H1 (cell line): ENCODE results near the gene NRXN3. TPM values are rescaled to one million over a fixed set of nuclear protein-coding genes. Genes with fewer than 3 reads are reported as not detected.

Source experiments
- CHD1 ChIP-seq: IDR thresholded peaks from 2 replicates; pipeline ENCODE4 v1.6.1; 2012; ENCODE audit warnings: low read depth, low read length, improper control_type of control experiment
- CHD2 ChIP-seq: IDR thresholded peaks from 2 replicates; pipeline ENCODE4 v1.6.1; 2012; ENCODE audit warnings: low read length, improper control_type of control experiment
- CHD7 ChIP-seq: fragments of 300-600 bp; sonication (generic); IDR thresholded peaks from 2 replicates; pipeline ENCODE4 v1.7.1; 2012; ENCODE audit warnings: low read length, moderate library complexity, mild to moderate bottlenecking, inconsistent platforms; ENCODE audit not compliant: insufficient replicate concordance
- CTBP2 ChIP-seq: IDR thresholded peaks from 2 replicates; pipeline ENCODE4 v1.7.0; 2011; ENCODE audit warnings: borderline replicate concordance, mild to moderate bottlenecking, moderate library complexity, mixed read lengths, low read length; ENCODE audit not compliant: insufficient read depth, insufficient read length
- EP300 ChIP-seq, 2 experiments: IDR thresholded peaks; 1 replicate in 1 of 2; 2 replicates in 1 of 2; pipeline ENCODE4 v1.6.1; 2011 to 2012; ENCODE audit warnings: low read depth in 2 of 2, low read length in 2 of 2, mild to moderate bottlenecking in 2 of 2, borderline replicate concordance in 1 of 2, inconsistent platforms in 1 of 2, moderate library complexity in 1 of 2
- GTF2F1 ChIP-seq: IDR thresholded peaks from 2 replicates; pipeline ENCODE4 v1.6.1; 2012; ENCODE audit warnings: low read depth, low read length, improper control_type of control experiment, borderline replicate concordance
- MAX ChIP-seq: IDR thresholded peaks from 2 replicates; pipeline ENCODE4 v1.6.1; 2012; ENCODE audit warnings: inconsistent platforms
- NANOG ChIP-seq: IDR thresholded peaks from 2 replicates; pipeline ENCODE4 v1.6.1; 2011; ENCODE audit warnings: low read length, low read depth, mild to moderate bottlenecking, inconsistent platforms; ENCODE audit not compliant: insufficient read depth, poor library complexity, severe bottlenecking
- RAD21 ChIP-seq, 2 experiments: IDR thresholded peaks in 1 of 2; conservative IDR thresholded peaks in 1 of 2; 2 replicates each; pipeline ENCODE4 v1.6.1; 2011; ENCODE audit warnings: low read depth in 2 of 2, low read length in 2 of 2, improper control_type of control experiment in 1 of 2, inconsistent platforms in 1 of 2, mild to moderate bottlenecking in 1 of 2, moderate library complexity in 1 of 2
- SP4 ChIP-seq: IDR thresholded peaks from 2 replicates; pipeline ENCODE4 v1.6.1; 2012; ENCODE audit warnings: low read length, inconsistent platforms
- YY1 ChIP-seq: IDR thresholded peaks from 2 replicates; pipeline ENCODE4 v1.6.1; 2011; ENCODE audit warnings: low read depth, mild to moderate bottlenecking, low read length
- polyA plus RNA-seq, 7 experiments: library from polyadenylated mRNA; depleted of rRNA in 3 of 7; stranded (reverse) in 5 of 7; unstranded in 2 of 7; fragments of >200 nt in 5 of 7; fragments of 200-250 nt in 2 of 7; gene quantifications; 1 replicate in 5 of 7; 2 replicates in 1 of 7; 4 replicates in 1 of 7; pipeline versions ENCODE4 v1.2.1 to v1.2.3, GENCODE V29; 2011 to 2013; ENCODE audit warnings: missing spikeins in 2 of 7, mixed read lengths in 2 of 7
- total RNA-seq: library from RNA; stranded (reverse); fragmentation: NEBNext Ultra II Directional; extraction: Animal tissue kit (Norgen Biotek cat#: 25700); gene quantifications from 2 replicates; pipeline ENCODE4 v1.2.1, GENCODE V29; 2021

The NRXN3 gene
- total and polyA plus RNA-seq, 2 of the 8 experiments (the other 6 are each of a cell fraction or from before 2014, with no cell fraction given) = 2.6 to 4.1 TPM

- no peak for TF ChIP-seq CHD7
- no peak for TF ChIP-seq CTBP2
- no peak for TF ChIP-seq NANOG
- no peak for TF ChIP-seq SP4
- TF ChIP-seq CHD1 = no peak
- no peak for TF ChIP-seq MAX
- no peak for TF ChIP-seq YY1
- no peak for TF ChIP-seq GTF2F1
- no peak for TF ChIP-seq EP300 (IDR thresholded peaks at IDR 0.05; ENCODE audit: borderline replicate concordance in 1 of 2, low read depth in 2 of 2, low read length in 2 of 2)
- no peak for TF ChIP-seq CHD2
- TF ChIP-seq RAD21 (IDR thresholded peaks at IDR 0.05 in 1 of 2, conservative IDR thresholded peaks at IDR 0.05 in 1 of 2; ENCODE audit: low read depth in 2 of 2, low read length in 2 of 2) = no peak
Observed at GRCh38 chr14:79568594-79568993, 1398.4 kb downstream of the NRXN3 start (continued).
